Prostate gland (tissue), 2 donors: ENCODE data around the gene ZBTB14.

Source experiments
- CTCF ChIP-seq, 4 experiments: fragments of 200-600 bp in 2 of 4; fragments of 450-650 bp in 2 of 4; sonication (generic) in 2 of 4; IDR thresholded peaks; 1 replicate in 3 of 4; 2 replicates in 1 of 4; pipeline ENCODE4 v1.5.1; 2016 to 2019; ENCODE audit warnings: antibody characterized with exemption in 4 of 4, mild to moderate bottlenecking in 2 of 4, moderate library complexity in 2 of 4
- POLR2A ChIP-seq: fragments of 450-650 bp; IDR thresholded peaks from one replicate; pipeline ENCODE4 v1.6.1; 2016; ENCODE audit warnings: antibody characterized with exemption, mild to moderate bottlenecking
- POLR2AphosphoS5 ChIP-seq: sonication (generic); formaldehyde crosslinking; IDR thresholded peaks from one replicate; pipeline ENCODE4 v1.6.1; 2017; ENCODE audit warnings: antibody characterized with exemption

- TF ChIP-seq CTCF (IDR thresholded peaks at IDR 0.05), result no peak
- no peak for TF ChIP-seq POLR2AphosphoS5
- no peak for TF ChIP-seq POLR2A
These were observed 7.0 kb downstream of the ZBTB14 start for GRCh38 chr18:5288517-5288935.
